ENCODE results near the gene MAJIN.
A peak's percentile ranks its signal among the peaks of the same experiment; 100 is the strongest.

Gene MAJIN

DNA sequence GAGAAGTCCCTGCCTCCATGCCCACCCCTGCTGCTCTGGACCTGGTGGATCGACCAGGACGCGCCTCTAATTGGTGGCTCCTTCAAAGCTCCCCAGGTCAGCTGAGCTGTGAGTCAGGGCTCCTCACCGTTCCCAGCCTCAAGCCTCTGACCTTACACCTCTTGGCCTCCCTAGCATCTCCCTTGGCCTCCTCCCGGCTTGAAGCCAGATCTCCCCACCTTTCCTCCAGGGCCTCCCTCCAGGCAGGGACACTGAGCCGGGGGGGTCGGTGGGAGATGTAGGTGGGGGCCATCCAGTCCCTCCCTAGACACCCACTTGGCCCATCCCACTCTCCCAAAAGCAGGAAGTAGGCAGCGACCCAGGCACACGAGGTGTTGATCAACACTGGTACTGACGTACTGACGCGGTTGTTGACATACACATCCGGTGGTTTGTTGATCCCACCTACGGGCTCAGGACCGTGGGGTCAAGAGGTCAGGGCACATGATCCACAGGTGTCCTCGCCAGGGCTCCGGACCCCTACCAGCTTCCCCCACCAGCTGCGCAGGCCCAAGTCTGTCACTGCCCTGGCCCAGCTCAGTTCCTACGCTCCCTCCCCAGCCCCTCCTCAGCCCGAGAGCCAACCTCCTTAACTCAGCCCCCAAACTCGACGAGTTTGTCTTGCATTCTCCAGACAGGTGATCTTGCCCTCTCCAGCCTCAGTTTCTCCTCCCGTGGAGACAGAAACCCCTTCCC, 55.7 kb downstream of the MAJIN start:
- no peaks in the 10 kb centered on the region for H3K9me3 Mint-ChIP-seq
- ATAC-seq (no peak), DNase-seq (peak; percentile 38)
- peaks cover 22% of the 10 kb centered on the region for H3K4me1 Mint-ChIP-seq
- peaks cover 4% of the 10 kb centered on the region for H3K36me3 Mint-ChIP-seq (ENCODE audit: low read depth)
- peak overlapping the region; percentile 85 for H3K27ac Mint-ChIP-seq
- no peaks in the 10 kb centered on the region for H3K27me3 Mint-ChIP-seq
- H3K4me3 Mint-ChIP-seq, result peak overlapping the region; percentile 90

DNA sequence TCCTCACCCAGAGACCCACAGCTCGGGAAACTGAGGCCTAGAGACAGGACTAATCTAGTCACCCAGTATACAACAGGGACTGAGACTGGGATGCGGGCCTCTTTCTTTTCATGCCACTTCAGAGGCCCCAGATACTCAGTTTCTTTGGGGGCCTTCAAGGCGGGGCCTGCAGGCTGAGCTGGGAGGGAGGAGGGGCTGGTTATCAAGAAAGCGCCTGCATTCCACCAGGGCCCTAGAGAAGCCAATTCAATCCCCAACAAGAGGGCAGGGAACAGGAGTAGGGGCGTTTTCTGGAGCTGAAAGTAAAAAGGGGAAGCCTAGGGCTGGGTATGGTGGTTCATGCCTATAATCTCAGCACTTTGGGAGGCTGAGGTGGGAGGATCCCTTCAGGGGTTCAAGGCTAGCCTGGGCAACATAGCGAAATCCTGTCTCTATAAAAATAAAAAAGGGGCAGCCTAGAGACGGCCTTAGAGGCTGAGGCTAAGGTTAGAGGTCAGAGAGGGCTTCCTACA, 56.5 kb downstream of the MAJIN start:
- H3K9me3 Mint-ChIP-seq, result no peaks in the 10 kb centered on the region
- H3K36me3 Mint-ChIP-seq (ENCODE audit: low read depth), result peaks cover 4% of the 10 kb centered on the region
- ATAC-seq (no peak), DNase-seq (no peak)
- H3K4me3 Mint-ChIP-seq, result peak overlapping the region; percentile 90
- no peak overlapping the region for H3K27ac Mint-ChIP-seq
- H3K27me3 Mint-ChIP-seq, result no peaks in the 10 kb centered on the region
- peaks cover 22% of the 10 kb centered on the region for H3K4me1 Mint-ChIP-seq

DNA sequence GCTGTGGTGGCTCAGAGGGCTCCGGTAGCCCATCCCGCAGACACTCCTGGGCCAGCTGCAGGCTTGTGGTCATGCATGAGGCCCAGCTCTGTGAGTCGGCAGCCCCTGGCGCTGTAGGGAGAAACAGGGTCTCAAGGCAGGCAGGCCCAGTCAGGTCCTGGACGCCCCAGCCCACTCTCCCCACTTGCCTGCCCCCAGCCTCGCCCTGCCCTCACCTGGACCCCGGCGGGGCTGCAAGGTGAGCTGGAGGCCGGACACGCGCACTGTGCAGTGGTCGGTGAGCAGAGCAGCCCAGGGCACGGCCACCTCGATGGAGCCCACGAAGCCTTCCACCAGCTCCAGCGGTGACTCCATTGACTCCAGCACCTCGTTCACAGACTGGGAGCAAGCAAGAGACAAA, 57.8 kb downstream of the MAJIN start:
- Mint-ChIP-seq H3K9me3 (no peaks in the 10 kb centered on the region), H3K27ac (no peak overlapping the region), H3K36me3 (ENCODE audit: low read depth) (peaks cover 4% of the 10 kb centered on the region), H3K27me3 (no peaks in the 10 kb centered on the region), H3K4me1 (peaks cover 22% of the 10 kb centered on the region), H3K4me3 (no peak overlapping the region)
- ATAC-seq, result no peak
- no peak for DNase-seq

DNA sequence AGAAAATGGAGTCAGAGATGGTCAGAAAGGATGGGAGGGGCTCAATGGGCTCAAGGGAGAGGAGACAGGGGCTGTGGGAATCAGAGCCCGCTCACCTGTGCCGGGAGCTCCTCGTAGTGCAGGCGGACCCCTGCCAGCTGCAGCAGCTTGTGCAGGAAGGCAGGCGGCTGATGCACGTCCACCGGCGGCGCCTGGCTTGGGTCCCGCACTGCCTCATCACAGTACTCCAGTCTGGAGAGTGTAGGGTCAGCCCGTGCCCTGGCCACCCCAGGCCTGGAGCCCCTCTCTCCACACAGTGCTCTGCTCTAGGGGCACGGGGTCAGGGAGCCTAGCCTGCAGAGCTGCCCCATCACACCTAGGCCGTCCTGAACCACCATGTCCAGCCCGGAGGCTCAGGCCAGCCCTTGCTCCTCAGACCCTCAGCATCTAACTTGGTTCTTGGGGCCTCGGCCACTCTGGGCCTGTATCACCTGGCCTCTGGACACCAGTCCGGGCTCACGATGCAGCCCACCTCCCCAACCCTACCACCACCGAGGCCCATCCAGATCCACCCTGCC, 58.7 kb downstream of the MAJIN start:
- ATAC-seq, result no peak
- Mint-ChIP-seq H3K4me1 (peaks cover 22% of the 10 kb centered on the region), H3K4me3 (no peak overlapping the region), H3K27ac (no peak overlapping the region), H3K36me3 (ENCODE audit: low read depth) (peaks cover 4% of the 10 kb centered on the region), H3K9me3 (no peaks in the 10 kb centered on the region), H3K27me3 (no peaks in the 10 kb centered on the region)
- no peak for DNase-seq

DNA sequence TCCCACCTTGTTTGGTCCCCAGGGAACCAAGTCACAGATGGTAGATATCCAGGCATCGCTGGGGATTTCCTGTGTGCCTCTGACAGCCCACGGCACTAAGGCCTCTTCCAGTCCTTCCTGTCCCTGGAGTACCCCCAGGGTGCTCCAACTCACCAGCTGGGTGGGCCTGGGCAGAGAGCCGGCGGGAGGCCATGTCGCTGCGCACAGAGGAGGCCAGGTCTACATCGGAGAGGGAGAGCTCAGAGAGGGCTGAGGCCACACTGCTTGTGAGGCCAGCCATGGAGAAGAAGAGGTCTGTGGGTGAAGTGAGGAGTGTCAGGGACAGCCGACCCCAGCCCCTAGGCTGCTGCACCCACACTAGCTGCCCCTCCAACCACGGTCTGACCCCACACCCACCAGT, 60.2 kb downstream of the MAJIN start:
- Mint-ChIP-seq H3K9me3 (no peaks in the 10 kb centered on the region), H3K27me3 (no peaks in the 10 kb centered on the region), H3K36me3 (ENCODE audit: low read depth) (peaks cover 6% of the 10 kb centered on the region), H3K4me1 (peaks cover 11% of the 10 kb centered on the region), H3K4me3 (no peak overlapping the region), H3K27ac (no peak overlapping the region)
- DNase-seq (no peak), ATAC-seq (no peak)

DNA sequence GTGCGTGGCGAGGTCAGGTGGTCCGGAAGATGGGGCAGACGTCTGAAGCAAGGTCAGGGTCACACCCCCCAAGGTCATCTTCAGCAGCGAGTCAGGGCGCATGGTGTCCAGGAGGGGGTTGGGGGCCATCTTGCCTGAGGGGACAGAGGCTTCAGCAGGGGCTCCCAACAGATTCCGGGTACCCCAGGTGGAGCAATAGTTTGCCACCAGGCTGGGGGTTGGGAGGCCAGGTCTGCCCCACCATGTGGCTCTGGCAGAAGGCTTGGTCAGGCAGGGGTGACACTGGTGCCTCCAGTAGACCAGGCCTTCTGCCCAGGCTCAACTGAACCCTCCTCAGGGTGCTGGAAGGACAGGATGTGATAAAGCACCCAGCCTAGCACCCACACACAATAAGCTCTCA, 60.8 kb downstream of the MAJIN start:
- Mint-ChIP-seq H3K27ac (no peak overlapping the region), H3K36me3 (ENCODE audit: low read depth) (peaks cover 6% of the 10 kb centered on the region), H3K4me3 (no peak overlapping the region), H3K9me3 (no peaks in the 10 kb centered on the region), H3K27me3 (no peaks in the 10 kb centered on the region), H3K4me1 (peaks cover 9% of the 10 kb centered on the region)
- ATAC-seq (no peak), DNase-seq (no peak)

DNA sequence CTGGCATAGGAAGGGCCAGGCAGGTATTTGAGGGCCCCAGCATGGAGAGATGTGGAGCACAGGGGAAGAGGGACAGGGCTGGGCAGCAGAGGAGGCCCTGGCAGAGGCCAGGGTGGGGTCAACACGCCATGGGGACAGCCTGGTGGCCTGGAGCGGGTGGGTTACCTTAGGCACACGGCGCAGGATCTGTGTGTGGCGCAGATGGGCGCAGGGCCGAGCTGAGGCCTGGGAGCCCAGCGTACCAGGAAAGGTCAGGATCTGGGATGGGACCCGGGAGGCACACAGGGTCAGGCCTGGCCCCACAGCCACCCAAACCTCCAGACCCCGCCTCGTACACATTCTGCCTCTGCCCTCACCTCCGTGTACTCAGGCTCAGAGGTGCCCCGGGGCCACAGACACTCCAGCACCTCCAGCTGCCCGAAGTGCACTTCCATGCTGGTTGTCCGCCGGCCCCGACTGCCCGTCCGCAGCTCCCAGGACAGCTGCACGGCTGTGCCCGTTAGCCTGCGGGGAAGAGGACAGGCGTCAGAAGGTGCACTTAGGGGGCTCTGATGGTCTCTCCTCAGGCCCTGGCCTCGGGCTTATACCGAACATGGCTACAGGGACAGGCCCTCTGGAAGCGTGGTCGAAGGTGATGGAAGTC, 61.3 kb downstream of the MAJIN start:
- Mint-ChIP-seq H3K36me3 (ENCODE audit: low read depth) (peaks cover 6% of the 10 kb centered on the region), H3K27me3 (no peaks in the 10 kb centered on the region), H3K4me3 (no peak overlapping the region), H3K9me3 (no peaks in the 10 kb centered on the region), H3K27ac (no peak overlapping the region), H3K4me1 (peaks cover 4% of the 10 kb centered on the region)
- DNase-seq (no peak), ATAC-seq (no peak)

DNA sequence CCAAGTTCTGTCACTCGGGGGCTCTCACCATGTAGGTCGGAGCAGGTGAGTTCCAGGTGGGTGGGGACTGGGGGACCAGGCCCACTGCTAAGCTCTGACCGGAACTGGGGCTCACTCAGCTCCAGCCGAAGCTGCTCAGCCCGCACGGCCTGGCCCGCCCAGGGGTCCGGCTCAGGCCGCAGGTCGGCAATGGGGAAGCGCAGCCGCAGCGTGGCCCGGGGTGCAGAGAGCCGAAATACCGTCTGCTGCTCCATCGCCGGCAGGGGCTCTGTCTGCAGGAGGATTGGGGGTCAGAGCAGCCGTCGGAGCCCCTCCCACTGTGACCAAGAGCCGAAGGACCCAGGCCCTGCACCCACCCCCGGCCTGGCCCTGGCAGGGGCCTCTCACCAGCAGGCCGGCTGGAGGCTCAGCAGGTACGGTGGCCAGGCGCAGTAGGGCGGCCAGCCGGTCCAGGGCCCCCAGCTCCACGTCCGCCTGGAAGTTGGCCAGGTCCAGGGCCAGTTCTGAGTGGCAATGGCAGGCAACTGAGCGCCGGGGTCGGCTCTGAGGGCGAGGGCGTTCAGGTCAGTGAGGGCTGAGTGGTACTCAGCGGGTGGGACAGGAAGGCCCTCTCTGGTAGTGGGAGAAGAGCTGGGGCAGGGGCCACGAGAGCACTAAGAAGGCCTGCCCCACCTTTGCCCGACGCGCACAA, 62.1 kb downstream of the MAJIN start:
- no peaks in the 10 kb centered on the region for H3K27me3 Mint-ChIP-seq
- ATAC-seq, result no peak
- no peak overlapping the region for H3K27ac Mint-ChIP-seq
- no peaks in the 10 kb centered on the region for H3K9me3 Mint-ChIP-seq
- peaks cover 6% of the 10 kb centered on the region for H3K36me3 Mint-ChIP-seq (ENCODE audit: low read depth)
- no peaks in the 10 kb centered on the region for H3K4me1 Mint-ChIP-seq
- no peak for DNase-seq
- H3K4me3 Mint-ChIP-seq, result no peak overlapping the region

DNA sequence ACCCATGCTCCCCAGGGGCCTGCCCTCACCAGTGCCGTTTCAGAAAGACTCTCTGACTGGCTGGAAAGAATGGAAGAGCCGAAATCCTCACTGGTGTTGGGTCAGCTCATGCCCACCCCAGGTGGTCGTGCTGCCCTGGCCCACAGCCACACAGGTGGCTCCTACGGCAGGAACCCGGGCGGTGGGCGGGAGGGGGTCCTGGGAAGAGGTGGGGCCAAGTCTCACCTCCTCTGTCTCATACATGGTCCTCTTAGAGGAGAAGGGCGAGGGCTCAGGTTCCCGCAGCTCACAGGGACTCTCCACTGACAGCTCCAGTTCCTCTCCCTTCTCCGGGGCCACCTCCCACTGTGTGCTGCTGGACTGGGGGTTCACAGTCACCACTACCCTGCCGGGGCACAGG, 63.1 kb downstream of the MAJIN start:
- H3K36me3 Mint-ChIP-seq (ENCODE audit: low read depth), result peaks cover 8% of the 10 kb centered on the region
- ATAC-seq, result no peak

DNA sequence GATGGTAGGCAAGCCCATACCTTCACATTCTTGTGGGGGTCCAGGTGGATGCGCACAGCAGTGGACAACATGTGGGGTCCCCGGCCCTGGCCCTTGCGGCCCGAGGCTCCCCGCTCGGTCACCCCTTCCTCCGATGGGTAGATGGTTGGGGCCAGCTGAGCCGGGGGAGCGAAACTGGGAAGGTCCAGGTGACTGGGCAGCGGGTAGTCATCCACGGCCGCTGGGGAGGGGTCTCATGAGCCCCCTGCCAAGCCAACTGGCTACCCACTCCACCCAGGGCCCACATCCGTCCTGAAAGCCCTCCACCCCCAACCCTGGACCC, 65.6 kb downstream of the MAJIN start:
- peaks cover 4% of the 10 kb centered on the region for H3K4me1 Mint-ChIP-seq
- H3K27me3 Mint-ChIP-seq, result no peaks in the 10 kb centered on the region
- H3K9me3 Mint-ChIP-seq, result no peaks in the 10 kb centered on the region
- no peak overlapping the region for H3K4me3 Mint-ChIP-seq
- ATAC-seq (no peak), DNase-seq (no peak)
- no peak overlapping the region for H3K27ac Mint-ChIP-seq
- H3K36me3 Mint-ChIP-seq (ENCODE audit: low read depth), result peaks cover 5% of the 10 kb centered on the region

More for the DNA sequence above, 63.1 kb downstream of the MAJIN start:
- no peaks in the 10 kb centered on the region for H3K9me3 Mint-ChIP-seq
- no peak for DNase-seq
- H3K4me3 Mint-ChIP-seq, result no peak overlapping the region
- no peak overlapping the region for H3K27ac Mint-ChIP-seq
- no peaks in the 10 kb centered on the region for H3K27me3 Mint-ChIP-seq
- no peaks in the 10 kb centered on the region for H3K4me1 Mint-ChIP-seq

DNA sequence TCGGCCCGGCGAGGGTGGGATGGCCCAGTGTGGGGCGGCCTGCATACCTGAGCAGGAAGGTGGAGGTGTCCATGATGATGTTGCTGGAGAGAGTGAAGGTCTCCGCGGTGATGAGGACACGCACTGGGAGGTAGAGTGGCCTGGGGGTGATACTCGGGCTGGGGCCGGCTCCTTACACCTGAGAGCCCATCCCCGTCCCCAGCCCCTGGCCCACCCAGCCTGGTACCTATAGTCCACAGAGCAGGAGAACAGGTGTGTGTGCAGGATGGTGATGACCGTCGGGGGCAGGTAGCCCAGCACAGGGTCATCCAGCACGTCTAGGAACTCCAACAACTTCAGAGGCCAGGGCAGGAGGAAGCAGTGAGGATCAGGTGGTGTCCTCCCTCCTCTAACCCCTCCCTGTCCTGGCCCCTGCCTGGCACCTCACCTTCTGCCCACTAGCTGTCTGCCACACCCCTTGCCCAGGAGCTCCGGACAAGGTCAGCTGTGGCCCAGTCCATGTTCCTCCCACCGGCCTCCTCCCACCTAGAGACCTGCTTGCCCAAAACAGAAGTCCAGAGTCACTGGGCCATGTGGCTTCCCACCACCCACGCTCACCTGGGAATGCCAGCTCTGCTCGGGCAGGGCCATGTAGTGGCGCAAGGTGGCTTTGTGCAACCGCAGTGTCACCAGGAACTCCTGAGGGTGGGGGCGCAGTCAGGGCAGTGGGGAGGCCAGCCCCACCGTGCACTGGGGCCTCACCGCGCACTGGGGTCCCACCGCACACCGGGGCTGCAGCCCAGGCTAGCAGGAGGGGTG, 66.2 kb downstream of the MAJIN start:
- Mint-ChIP-seq H3K27me3 (no peaks in the 10 kb centered on the region), H3K9me3 (no peaks in the 10 kb centered on the region), H3K4me3 (no peak overlapping the region), H3K36me3 (ENCODE audit: low read depth) (peaks cover 5% of the 10 kb centered on the region), H3K27ac (no peak overlapping the region), H3K4me1 (peaks cover 7% of the 10 kb centered on the region)
- DNase-seq (no peak), ATAC-seq (no peak)

DNA sequence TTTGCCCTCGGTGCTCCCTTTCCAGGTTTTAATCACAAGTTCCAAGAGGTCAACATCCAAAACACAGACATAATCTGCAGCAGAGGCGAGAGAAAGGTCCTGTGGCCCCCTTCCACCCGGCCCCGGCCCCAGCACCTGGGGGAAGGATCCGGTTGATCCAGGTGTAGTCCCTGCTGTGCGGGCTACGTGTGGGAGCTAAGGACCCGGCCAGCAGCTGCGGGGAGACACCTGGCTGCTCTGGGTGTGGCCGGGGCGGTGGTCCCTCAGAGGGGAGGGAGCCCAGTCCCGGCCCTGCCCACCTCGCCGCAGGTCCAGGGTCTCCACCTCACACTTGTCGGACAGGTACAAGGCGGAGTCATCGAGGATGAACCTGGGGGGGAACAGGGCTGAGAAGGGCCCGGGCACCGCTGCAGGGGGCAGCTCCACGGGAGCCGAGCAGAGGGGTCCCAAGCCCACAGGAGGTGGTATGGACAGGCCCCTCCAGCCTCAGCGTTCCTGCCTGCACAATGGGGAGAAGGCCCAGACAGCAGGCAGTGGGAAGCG, 68.5 kb downstream of the MAJIN start:
- Mint-ChIP-seq H3K27me3 (no peaks in the 10 kb centered on the region), H3K4me1 (peaks cover 12% of the 10 kb centered on the region), H3K4me3 (no peak overlapping the region), H3K36me3 (ENCODE audit: low read depth) (peaks cover 7% of the 10 kb centered on the region), H3K27ac (no peak overlapping the region), H3K9me3 (no peaks in the 10 kb centered on the region)
- DNase-seq, result no peak
- ATAC-seq, result no peak

DNA sequence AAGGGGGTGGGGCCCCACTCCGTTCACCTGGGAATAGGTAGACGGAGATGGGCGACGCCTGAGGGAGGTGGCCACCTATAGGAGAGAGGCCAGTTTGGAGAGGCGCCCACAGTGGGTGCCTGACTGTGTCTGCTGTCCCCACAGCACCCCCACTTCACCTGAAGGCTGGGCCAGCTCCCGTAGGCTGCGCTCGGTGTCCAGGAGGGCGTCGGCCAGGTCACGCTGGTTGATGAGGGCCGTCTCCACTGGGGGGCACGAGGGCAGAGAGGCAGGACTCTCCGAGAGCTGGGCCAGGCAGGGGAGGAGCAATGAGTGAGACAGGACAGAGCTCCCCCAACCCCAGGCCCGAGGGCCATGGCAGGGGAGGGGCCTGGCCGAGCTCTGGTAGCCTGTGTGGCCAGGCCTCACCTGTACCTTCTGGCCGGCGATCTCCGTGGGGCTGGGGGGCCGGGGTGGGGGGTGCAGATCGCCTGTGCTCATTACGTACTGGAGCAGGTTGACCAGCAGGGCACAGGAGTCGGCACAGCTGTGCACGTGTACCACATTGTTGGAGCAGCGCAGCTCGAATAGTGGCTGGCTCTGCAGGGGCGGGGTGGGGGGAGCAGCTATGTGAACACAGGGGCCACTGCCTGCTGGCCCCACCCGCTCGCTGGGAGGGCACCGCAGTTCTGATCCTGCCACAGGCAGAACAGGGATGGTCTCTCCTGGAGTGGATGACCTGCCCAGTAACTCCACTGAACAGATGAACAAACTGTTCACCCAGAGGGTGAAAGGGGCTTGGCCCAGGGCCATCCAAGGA, 69.6 kb downstream of the MAJIN start:
- H3K36me3 Mint-ChIP-seq (ENCODE audit: low read depth), result peaks cover 6% of the 10 kb centered on the region

More for the DNA sequence above, 69.6 kb downstream of the MAJIN start:
- DNase-seq (no peak), ATAC-seq (no peak)
- Mint-ChIP-seq H3K27me3 (no peaks in the 10 kb centered on the region), H3K27ac (no peak overlapping the region), H3K4me1 (peaks cover 12% of the 10 kb centered on the region), H3K4me3 (no peak overlapping the region), H3K9me3 (no peaks in the 10 kb centered on the region)
